HFF-Myc (cell line): Measurements from ENCODE around the gene ATP11C.

ENCODE experiments used
- DNase-seq: peaks from one replicate; pipeline ENCODE4 v3.0.0-alpha.2; 2011; ENCODE audit warnings: low read depth; ENCODE audit errors: extremely low read depth
- H3K4me3 ChIP-seq: replicated peaks from 2 replicates; pipeline ENCODE4 v1.5.1; 2011; ENCODE audit warnings: low read depth, mild to moderate bottlenecking, control low read depth, low read length
- CTCF ChIP-seq: IDR thresholded peaks from 2 replicates; pipeline ENCODE4 v1.5.1; 2012; ENCODE audit warnings: mild to moderate bottlenecking, low read depth, low read length, control low read depth; ENCODE audit errors: missing control alignments

ATP11C gene

GRCh38 chrX:139890991-139891700 is 41.7 kb downstream of the ATP11C start:
- DNase-seq, result no peak
- no peak for TF ChIP-seq CTCF
- no peak overlapping the region for H3K4me3 ChIP-seq

GRCh38 chrX:139889760-139890159 is 43.1 kb downstream of the ATP11C start:
- DNase-seq, result no peak
- TF ChIP-seq CTCF, result no peak
- H3K4me3 ChIP-seq, result no peak overlapping the region

- no peak for DNase-seq
Observed at GRCh38 chrX:139883984-139884383, 48.9 kb downstream of the ATP11C start.

GRCh38 chrX:139882299-139882698 is 50.6 kb downstream of the ATP11C start:
- no peak for TF ChIP-seq CTCF
- no peak for DNase-seq
- H3K4me3 ChIP-seq, result no peak overlapping the region

More at GRCh38 chrX:139883984-139884383, 48.9 kb downstream of the ATP11C start:
- H3K4me3 ChIP-seq, result no peak overlapping the region
- no peak for TF ChIP-seq CTCF

- no peak for TF ChIP-seq CTCF
- DNase-seq, result no peak
- no peak overlapping the region for H3K4me3 ChIP-seq
Observed at GRCh38 chrX:139881572-139881971, 51.3 kb downstream of the ATP11C start.

GRCh38 chrX:139881130-139881529 is 51.7 kb downstream of the ATP11C start:
- TF ChIP-seq CTCF, result no peak

More at GRCh38 chrX:139881130-139881529, 51.7 kb downstream of the ATP11C start:
- H3K4me3 ChIP-seq, result no peak overlapping the region
- no peak for DNase-seq
